OCI-LY1 (cell line): ENCODE data around the gene GOLT1B.

Experiments used
- EZH2 ChIP-seq: fragments of 200-600 bp; sonication (generic), shearing (Covaris generic); IDR thresholded peaks from 2 replicates; pipeline ENCODE4 v1.8.0; 2017; ENCODE audit warnings: borderline replicate concordance, mixed run types, mild to moderate bottlenecking, antibody characterized with exemption, low read length, moderate library complexity, mixed read lengths
- TF ChIP-seq, protein P1 (sequence below): fragments of 200-600 bp; sonication (generic), shearing (Covaris generic); IDR thresholded peaks from 2 replicates; pipeline ENCODE4 v1.5.1; 2017; ENCODE audit warnings: mild to moderate bottlenecking, antibody characterized with exemption, low read length, moderate library complexity, mixed read lengths

DNA sequence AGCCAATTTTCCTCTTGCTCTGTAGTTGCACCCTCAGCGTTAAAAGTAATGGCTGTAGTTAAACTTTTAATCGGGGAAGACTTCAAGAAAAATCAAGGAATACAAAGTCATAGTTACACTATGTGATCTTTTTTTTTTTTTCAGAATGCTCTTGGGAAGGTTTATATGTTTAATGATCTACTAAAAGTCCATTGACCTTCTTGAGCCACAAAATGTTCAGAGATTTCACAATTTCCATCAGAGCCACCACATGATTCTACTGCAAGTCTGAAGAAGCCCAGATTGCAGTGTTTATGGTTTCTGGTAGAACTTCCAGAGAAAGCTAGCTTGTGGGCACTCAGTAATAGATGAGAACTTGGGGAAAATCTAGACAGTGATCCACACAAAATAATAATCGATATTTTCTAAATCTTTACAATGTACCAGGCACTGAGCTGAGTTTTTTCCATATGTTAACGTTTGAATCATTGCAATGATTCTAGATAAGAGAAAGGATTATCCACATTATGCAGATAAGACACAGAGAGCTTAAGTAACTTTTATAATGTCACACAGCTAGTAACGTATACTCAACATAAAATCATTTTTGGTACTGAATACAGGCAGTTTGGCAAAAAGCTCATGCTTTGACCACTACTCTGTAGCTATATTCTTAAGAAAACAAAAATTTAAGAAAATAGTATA, 64.8 kb downstream of the GOLT1B start:
- TF ChIP-seq, protein P1, sequence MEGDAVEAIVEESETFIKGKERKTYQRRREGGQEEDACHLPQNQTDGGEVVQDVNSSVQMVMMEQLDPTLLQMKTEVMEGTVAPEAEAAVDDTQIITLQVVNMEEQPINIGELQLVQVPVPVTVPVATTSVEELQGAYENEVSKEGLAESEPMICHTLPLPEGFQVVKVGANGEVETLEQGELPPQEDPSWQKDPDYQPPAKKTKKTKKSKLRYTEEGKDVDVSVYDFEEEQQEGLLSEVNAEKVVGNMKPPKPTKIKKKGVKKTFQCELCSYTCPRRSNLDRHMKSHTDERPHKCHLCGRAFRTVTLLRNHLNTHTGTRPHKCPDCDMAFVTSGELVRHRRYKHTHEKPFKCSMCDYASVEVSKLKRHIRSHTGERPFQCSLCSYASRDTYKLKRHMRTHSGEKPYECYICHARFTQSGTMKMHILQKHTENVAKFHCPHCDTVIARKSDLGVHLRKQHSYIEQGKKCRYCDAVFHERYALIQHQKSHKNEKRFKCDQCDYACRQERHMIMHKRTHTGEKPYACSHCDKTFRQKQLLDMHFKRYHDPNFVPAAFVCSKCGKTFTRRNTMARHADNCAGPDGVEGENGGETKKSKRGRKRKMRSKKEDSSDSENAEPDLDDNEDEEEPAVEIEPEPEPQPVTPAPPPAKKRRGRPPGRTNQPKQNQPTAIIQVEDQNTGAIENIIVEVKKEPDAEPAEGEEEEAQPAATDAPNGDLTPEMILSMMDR: no peak
- no peak for TF ChIP-seq EZH2
